Karpas-422 (cell line): ENCODE data around the gene SSBP3. TPM values are rescaled to one million over a fixed set of nuclear protein-coding genes. Genes with fewer than 3 reads are reported as not detected.

Experiments used
- DNase-seq: peaks from one replicate; pipeline ENCODE4 v3.0.0-alpha.2; 2015
- H2AFZ ChIP-seq: fragments of 200-600 bp; sonication (generic); 2 replicates; pipeline ENCODE4 v1.6.1; 2014; ENCODE audit warnings: antibody characterized with exemption, low read length, mixed read lengths
- H3K27ac ChIP-seq: fragments of 200-600 bp; sonication (generic); 2 replicates; pipeline ENCODE4 v1.5.1; 2014; ENCODE audit warnings: mild to moderate bottlenecking, low read length, moderate library complexity
- H3K27me3 ChIP-seq: fragments of 200-600 bp; sonication (generic); 2 replicates; pipeline ENCODE4 v1.6.1; 2014; ENCODE audit warnings: low read length, mixed read lengths
- H3K36me3 ChIP-seq: fragments of 200-600 bp; sonication (generic); 2 replicates; pipeline ENCODE4 v1.6.1; 2014; ENCODE audit warnings: low read length, mixed read lengths; ENCODE audit not compliant: insufficient read depth
- H3K4me1 ChIP-seq: fragments of 200-600 bp; sonication (generic); 2 replicates; pipeline ENCODE4 v1.6.1; 2014; ENCODE audit warnings: mild to moderate bottlenecking, low read length, mixed read lengths
- H3K4me2 ChIP-seq: fragments of 200-600 bp; sonication (generic); 2 replicates; pipeline ENCODE4 v1.6.1; 2014; ENCODE audit warnings: low read length, low read depth, mild to moderate bottlenecking; ENCODE audit not compliant: poor library complexity, severe bottlenecking
- H3K4me3 ChIP-seq: fragments of 200-600 bp; sonication (generic); 2 replicates; pipeline ENCODE4 v1.5.1; 2014; ENCODE audit warnings: mild to moderate bottlenecking, antibody characterized with exemption, low read length, mixed read lengths
- H3K79me2 ChIP-seq: fragments of 200-600 bp; sonication (generic); 2 replicates; pipeline ENCODE4 v1.6.1; 2014; ENCODE audit warnings: mild to moderate bottlenecking, low read length, mixed read lengths
- H3K9ac ChIP-seq: fragments of 200-600 bp; sonication (generic); 2 replicates; pipeline ENCODE4 v1.6.0; 2014; ENCODE audit warnings: low read length
- H3K9me2 ChIP-seq: fragments of 200-600 bp; sonication (generic), shearing (Covaris generic); replicated peaks from 2 replicates; pipeline ENCODE4 v1.6.0; 2014; ENCODE audit warnings: mild to moderate bottlenecking, low read length, moderate library complexity; ENCODE audit not compliant: insufficient read depth
- H3K9me3 ChIP-seq: fragments of 300-700, 200-600 bp; sonication (generic); 2 replicates; pipeline ENCODE4 v1.6.1; 2014; ENCODE audit warnings: low read length, mixed read lengths
- H4K20me1 ChIP-seq: fragments of 200-600 bp; sonication (generic); 2 replicates; pipeline ENCODE4 v1.6.1; 2014; ENCODE audit warnings: mild to moderate bottlenecking, antibody characterized with exemption, low read length, low read depth; ENCODE audit not compliant: insufficient read depth
- total RNA-seq: library from RNA; depleted of rRNA; stranded (reverse); fragments of >200 nt; shearing (Covaris generic); gene quantifications from 2 replicates; pipeline ENCODE4 v1.2.3, GENCODE V29; 2014; ENCODE audit warnings: low replicate concordance

SSBP3 gene
- total RNA-seq, 1 experiment from 2014 or later: 4.7 TPM

- no peaks in the 10 kb centered on the region for H3K27me3 ChIP-seq
- no peaks in the 10 kb centered on the region for H3K9me3 ChIP-seq
- no peak overlapping the region for H3K27ac ChIP-seq
- H3K4me2 ChIP-seq: no peak overlapping the region
- no peaks in the 10 kb centered on the region for H3K9me2 ChIP-seq
- no peaks in the 10 kb centered on the region for H3K79me2 ChIP-seq
- peaks cover 12% of the 10 kb centered on the region for H3K4me1 ChIP-seq
- H4K20me1 ChIP-seq: 0 out of 2 replicates have a peak, but pooled peaks cover 3% of the 10 kb centered on the region
- no peak for DNase-seq
- H3K36me3 ChIP-seq: no peaks in the 10 kb centered on the region
- H3K9ac ChIP-seq: no peak overlapping the region
- H3K4me3 ChIP-seq: no peak overlapping the region
- no peak overlapping the region for H2AFZ ChIP-seq
Measured at GRCh38 chr1:54275349-54275748, 130.8 kb downstream of the SSBP3 start.

GRCh38 chr1:54274881-54275280, 131.3 kb downstream of the SSBP3 start:
- H2AFZ ChIP-seq: no peak overlapping the region
- no peak overlapping the region for H3K9ac ChIP-seq
- peaks cover 12% of the 10 kb centered on the region for H3K4me1 ChIP-seq
- no peak overlapping the region for H3K27ac ChIP-seq
- H4K20me1 ChIP-seq: 0 out of 2 replicates have a peak, but pooled peaks cover 3% of the 10 kb centered on the region
- no peaks in the 10 kb centered on the region for H3K36me3 ChIP-seq
- DNase-seq: no peak
- H3K4me2 ChIP-seq: no peak overlapping the region
- no peak overlapping the region for H3K4me3 ChIP-seq
- no peaks in the 10 kb centered on the region for H3K9me3 ChIP-seq
- H3K9me2 ChIP-seq: no peaks in the 10 kb centered on the region
- no peaks in the 10 kb centered on the region for H3K27me3 ChIP-seq
- H3K79me2 ChIP-seq: no peaks in the 10 kb centered on the region

GRCh38 chr1:54274448-54274847, 131.7 kb downstream of the SSBP3 start:
- H3K4me1 ChIP-seq: peaks cover 12% of the 10 kb centered on the region

GRCh38 chr1:54273795-54274163, 132.4 kb downstream of the SSBP3 start:
- Histone ChIP-seq H3K4me3 (no peak overlapping the region), H3K4me2 (no peak overlapping the region), H3K79me2 (no peaks in the 10 kb centered on the region), H3K4me1 (peaks cover 12% of the 10 kb centered on the region), H3K27me3 (no peaks in the 10 kb centered on the region), H4K20me1 (0 out of 2 replicates have a peak, but pooled peaks cover 3% of the 10 kb centered on the region), H3K36me3 (no peaks in the 10 kb centered on the region), H3K9ac (no peak overlapping the region), H3K9me3 (no peaks in the 10 kb centered on the region), H2AFZ (no peak overlapping the region), H3K27ac (no peak overlapping the region), H3K9me2 (no peaks in the 10 kb centered on the region)
- no peak for DNase-seq

More at GRCh38 chr1:54274448-54274847, 131.7 kb downstream of the SSBP3 start:
- no peaks in the 10 kb centered on the region for H3K36me3 ChIP-seq
- H3K9ac ChIP-seq: no peak overlapping the region
- H2AFZ ChIP-seq: no peak overlapping the region
- no peak overlapping the region for H3K4me2 ChIP-seq
- no peaks in the 10 kb centered on the region for H3K27me3 ChIP-seq
- H4K20me1 ChIP-seq: 0 out of 2 replicates have a peak, but pooled peaks cover 3% of the 10 kb centered on the region
- no peaks in the 10 kb centered on the region for H3K79me2 ChIP-seq
- no peaks in the 10 kb centered on the region for H3K9me2 ChIP-seq
- no peak overlapping the region for H3K4me3 ChIP-seq
- no peak for DNase-seq
- H3K27ac ChIP-seq: no peak overlapping the region
- no peaks in the 10 kb centered on the region for H3K9me3 ChIP-seq

- H3K4me2 ChIP-seq: peak overlapping the region; percentile 24
- H3K4me3 ChIP-seq: no peak overlapping the region
- no peak overlapping the region for H2AFZ ChIP-seq
- H3K4me1 ChIP-seq: peaks cover 12% of the 10 kb centered on the region
- H3K9me3 ChIP-seq: no peaks in the 10 kb centered on the region
- no peaks in the 10 kb centered on the region for H3K36me3 ChIP-seq
- no peaks in the 10 kb centered on the region for H3K79me2 ChIP-seq
- 0 out of 2 replicates have a peak, but pooled peaks cover 3% of the 10 kb centered on the region for H4K20me1 ChIP-seq
- H3K27ac ChIP-seq: no peak overlapping the region
- no peaks in the 10 kb centered on the region for H3K27me3 ChIP-seq
- H3K9me2 ChIP-seq: no peaks in the 10 kb centered on the region
- no peak overlapping the region for H3K9ac ChIP-seq
- DNase-seq: peak; percentile 89
Measured at GRCh38 chr1:54273092-54273794, 133.0 kb downstream of the SSBP3 start.

DNA sequence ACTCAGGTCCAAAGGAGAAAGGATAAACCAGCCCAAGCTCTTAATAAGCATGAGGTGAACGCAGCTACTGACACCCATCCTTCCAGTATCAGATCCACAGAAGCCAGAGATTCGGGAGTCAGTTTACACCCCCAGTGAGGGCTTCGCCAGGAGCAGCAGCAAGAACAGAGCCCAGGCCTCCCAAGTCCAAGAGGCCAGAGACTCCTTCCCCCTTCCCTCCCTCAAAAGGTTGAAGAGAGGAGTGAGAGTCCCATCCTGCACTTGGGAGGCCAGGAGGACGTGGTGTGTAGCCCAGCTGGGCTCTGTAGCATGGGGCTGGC, 133.5 kb downstream of the SSBP3 start:
- DNase-seq: no peak
- Histone ChIP-seq H3K27ac (no peak overlapping the region), H3K27me3 (no peaks in the 10 kb centered on the region), H4K20me1 (0 out of 2 replicates have a peak, but pooled peaks cover 3% of the 10 kb centered on the region), H3K36me3 (no peaks in the 10 kb centered on the region), H3K4me3 (no peak overlapping the region), H3K9ac (no peak overlapping the region), H3K4me1 (peaks cover 12% of the 10 kb centered on the region), H3K9me2 (no peaks in the 10 kb centered on the region), H3K79me2 (no peaks in the 10 kb centered on the region), H3K4me2 (no peak overlapping the region), H2AFZ (no peak overlapping the region), H3K9me3 (no peaks in the 10 kb centered on the region)

- Histone ChIP-seq H4K20me1 (peaks cover 3% of the 10 kb centered on the region; the same call in 1 of the 2 replicates), H3K9me2 (no peaks in the 10 kb centered on the region), H2AFZ (no peak overlapping the region), H3K27ac (no peak overlapping the region), H3K27me3 (no peaks in the 10 kb centered on the region), H3K4me2 (no peak overlapping the region), H3K9me3 (no peaks in the 10 kb centered on the region), H3K4me1 (peaks cover 12% of the 10 kb centered on the region), H3K36me3 (no peaks in the 10 kb centered on the region), H3K9ac (no peak overlapping the region), H3K4me3 (no peak overlapping the region), H3K79me2 (no peaks in the 10 kb centered on the region)
- DNase-seq: no peak
Measured at GRCh38 chr1:54272134-54272533, 134.1 kb downstream of the SSBP3 start.

DNA sequence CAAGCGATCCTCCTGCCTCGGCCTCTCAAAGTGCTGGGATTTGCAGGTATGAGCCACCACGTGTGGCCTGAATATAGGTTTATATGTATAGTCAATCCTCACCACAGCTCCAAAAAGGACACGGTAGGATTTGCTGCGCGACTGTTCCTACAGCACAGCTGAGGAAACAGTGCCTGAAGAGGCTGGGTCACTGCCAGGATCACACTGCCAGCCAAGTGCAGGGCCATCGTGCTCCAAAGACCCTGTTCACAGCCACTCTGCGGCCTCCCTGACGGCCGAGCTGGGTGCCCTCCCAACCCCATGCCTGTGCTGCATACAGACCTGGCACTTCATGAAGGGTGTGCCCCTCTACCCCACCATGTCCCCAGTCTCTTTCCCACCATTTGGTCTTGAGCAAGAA, 134.9 kb downstream of the SSBP3 start:
- Histone ChIP-seq H3K27ac (no peak overlapping the region), H3K36me3 (no peaks in the 10 kb centered on the region), H2AFZ (no peak overlapping the region), H4K20me1 (peaks cover 3% of the 10 kb centered on the region; the same call in 1 of the 2 replicates), H3K27me3 (no peaks in the 10 kb centered on the region), H3K4me3 (no peak overlapping the region), H3K4me1 (peaks cover 12% of the 10 kb centered on the region), H3K9me3 (no peaks in the 10 kb centered on the region), H3K79me2 (no peaks in the 10 kb centered on the region), H3K9ac (no peak overlapping the region), H3K9me2 (no peaks in the 10 kb centered on the region), H3K4me2 (no peak overlapping the region)
- DNase-seq: no peak
